Prostate gland (tissue), 2 donors: Measurements from ENCODE around the gene B4GALT1.

Experiments used
- POLR2A ChIP-seq: fragments of 450-650 bp; IDR thresholded peaks from one replicate; pipeline ENCODE4 v1.6.1; 2016; ENCODE audit warnings: antibody characterized with exemption, mild to moderate bottlenecking
- TF ChIP-seq, protein P1 (sequence below), 4 experiments: fragments of 200-600 bp in 2 of 4; fragments of 450-650 bp in 2 of 4; sonication (generic) in 2 of 4; IDR thresholded peaks; 1 replicate in 3 of 4; 2 replicates in 1 of 4; pipeline ENCODE4 v1.5.1; 2016 to 2019; ENCODE audit warnings: antibody characterized with exemption in 4 of 4, mild to moderate bottlenecking in 2 of 4, moderate library complexity in 2 of 4

DNA sequence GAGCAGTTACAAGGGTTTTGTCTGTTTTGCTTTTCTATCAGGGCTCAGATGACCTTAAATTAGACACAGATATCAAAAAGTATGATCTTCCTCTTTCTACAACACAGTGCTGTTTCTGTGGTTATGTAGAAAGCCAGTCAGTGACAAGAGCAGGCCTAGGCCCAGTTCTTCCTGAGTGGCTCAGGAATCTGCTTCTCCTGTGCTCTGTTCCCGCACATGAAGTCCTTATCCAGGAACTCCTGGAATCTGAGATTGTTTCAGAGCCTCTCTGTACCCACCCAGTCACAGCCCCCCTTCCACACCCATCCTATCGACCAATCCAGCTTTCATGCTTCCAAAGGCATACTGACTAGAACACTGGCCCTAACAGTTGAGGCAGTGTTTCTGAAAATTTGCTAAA lies 50.3 kb downstream of the B4GALT1 start:
- TF ChIP-seq POLR2A = no peak
- TF ChIP-seq, protein P1, sequence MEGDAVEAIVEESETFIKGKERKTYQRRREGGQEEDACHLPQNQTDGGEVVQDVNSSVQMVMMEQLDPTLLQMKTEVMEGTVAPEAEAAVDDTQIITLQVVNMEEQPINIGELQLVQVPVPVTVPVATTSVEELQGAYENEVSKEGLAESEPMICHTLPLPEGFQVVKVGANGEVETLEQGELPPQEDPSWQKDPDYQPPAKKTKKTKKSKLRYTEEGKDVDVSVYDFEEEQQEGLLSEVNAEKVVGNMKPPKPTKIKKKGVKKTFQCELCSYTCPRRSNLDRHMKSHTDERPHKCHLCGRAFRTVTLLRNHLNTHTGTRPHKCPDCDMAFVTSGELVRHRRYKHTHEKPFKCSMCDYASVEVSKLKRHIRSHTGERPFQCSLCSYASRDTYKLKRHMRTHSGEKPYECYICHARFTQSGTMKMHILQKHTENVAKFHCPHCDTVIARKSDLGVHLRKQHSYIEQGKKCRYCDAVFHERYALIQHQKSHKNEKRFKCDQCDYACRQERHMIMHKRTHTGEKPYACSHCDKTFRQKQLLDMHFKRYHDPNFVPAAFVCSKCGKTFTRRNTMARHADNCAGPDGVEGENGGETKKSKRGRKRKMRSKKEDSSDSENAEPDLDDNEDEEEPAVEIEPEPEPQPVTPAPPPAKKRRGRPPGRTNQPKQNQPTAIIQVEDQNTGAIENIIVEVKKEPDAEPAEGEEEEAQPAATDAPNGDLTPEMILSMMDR (IDR thresholded peaks at IDR 0.05) = no peak
